Endothelial cell of umbilical vein (primary cell): Measurements from ENCODE around the gene KDM7A. TPM values are rescaled to one million over a fixed set of nuclear protein-coding genes. Genes with fewer than 3 reads are reported as not detected.
"Not testable (repeated sequence)": the region's sequence is repeated elsewhere in the genome, so short reads cannot be mapped to it uniquely, and the experiment has no call there.

Source experiments
- BruUV-seq: library from RNA; stranded (reverse); fragments of 400-500 nt; replicated peaks from 2 replicates; lab custom pipeline; 2021; lab: Mats Ljungman, UMichigan
- CTCF ChIA-PET: fragments of 300-600, 350-600 bp; sonication (Branson Sonifier 250); formaldehyde crosslinking; loops from one replicate; lab custom pipeline; 2021; ENCODE audit warnings: antibody characterized with exemption, inconsistent platforms; lab: Charles Lee
- POLR2A ChIA-PET: fragments of 300-600, 350-600 bp; sonication (Branson Sonifier 250); formaldehyde crosslinking; loops from one replicate; lab custom pipeline; 2021; ENCODE audit warnings: antibody characterized with exemption, inconsistent platforms; lab: Charles Lee
- DNase-seq: peaks from one replicate; pipeline ENCODE4 v3.0.0-alpha.2; 2011; ENCODE audit warnings: low read depth, low spot score
- FAIRE-seq: peaks from 2 replicates; lab custom pipeline; 2011; peaks lifted over from hg19 to GRCh38; lab: Jason Lieb, UNC
- H2AFZ ChIP-seq: 2 replicates; pipeline ENCODE4 v1.6.0; 2012; ENCODE audit warnings: low read depth, low read length, control low read depth, inconsistent platforms
- H3K27ac ChIP-seq: 2 replicates; pipeline ENCODE4 v1.5.1; 2011; ENCODE audit warnings: low read depth, mild to moderate bottlenecking, control low read depth, low read length, moderate library complexity; ENCODE audit not compliant: insufficient read depth
- H3K27me3 ChIP-seq, 2 experiments: 2 replicates each; pipeline versions ENCODE4 v1.6.0 to v1.6.1; 2011; ENCODE audit warnings: low read length in 2 of 2, mixed read lengths in 1 of 2; ENCODE audit not compliant: control insufficient read depth in 2 of 2, insufficient read depth in 2 of 2
- H3K36me3 ChIP-seq, 2 experiments: 2 replicates in 1 of 2; 3 replicates in 1 of 2; pipeline ENCODE4 v1.5.1; 2011; ENCODE audit warnings: low read length in 2 of 2, mild to moderate bottlenecking in 1 of 2, moderate library complexity in 1 of 2; ENCODE audit not compliant: control insufficient read depth in 2 of 2, insufficient read depth in 2 of 2; ENCODE audit errors: extremely low read depth in 1 of 2
- H3K4me1 ChIP-seq: 3 replicates; pipeline ENCODE4 v1.5.1; 2011; ENCODE audit warnings: mild to moderate bottlenecking, low read length; ENCODE audit not compliant: control insufficient read depth, insufficient read depth; ENCODE audit errors: extremely low read depth
- H3K4me2 ChIP-seq: 2 replicates; pipeline ENCODE4 v1.6.1; 2011; ENCODE audit warnings: low read length, control low read depth, mixed read lengths; ENCODE audit not compliant: insufficient read depth
- H3K4me3 ChIP-seq, 3 experiments: fragments of 200-600 bp in 1 of 3; sonication (generic), shearing (Covaris generic) in 1 of 3; replicated peaks in 1 of 3; 2 replicates each; pipeline ENCODE4 v1.5.1; 2011 to 2016; ENCODE audit warnings: control low read depth in 3 of 3, low read length in 3 of 3, mild to moderate bottlenecking in 2 of 3, inconsistent platforms in 1 of 3, low read depth in 1 of 3, moderate library complexity in 1 of 3; ENCODE audit not compliant: insufficient read depth in 1 of 3
- H3K79me2 ChIP-seq: 2 replicates; pipeline ENCODE4 v1.6.0; 2012; ENCODE audit warnings: low read length, inconsistent platforms; ENCODE audit not compliant: control insufficient read depth, insufficient read depth
- H3K9ac ChIP-seq: replicated peaks from 2 replicates; pipeline ENCODE3; 2011; ENCODE audit warnings: low read length, control low read depth; ENCODE audit not compliant: insufficient read depth; ENCODE audit errors: extremely low read depth
- H3K9me1 ChIP-seq: replicated peaks from 3 replicates; pipeline ENCODE4 v1.6.0; 2011; ENCODE audit warnings: mild to moderate bottlenecking, low read length; ENCODE audit not compliant: control insufficient read depth, insufficient read depth; ENCODE audit errors: extremely low read depth
- H3K9me3 ChIP-seq: replicated peaks from 2 replicates; pipeline ENCODE4 v1.5.1; 2012; ENCODE audit warnings: low read length, inconsistent platforms; ENCODE audit not compliant: control insufficient read depth, insufficient read depth
- H4K20me1 ChIP-seq: replicated peaks from 2 replicates; pipeline ENCODE3; 2011; ENCODE audit warnings: mild to moderate bottlenecking, low read length; ENCODE audit not compliant: control insufficient read depth, insufficient read depth; ENCODE audit errors: extremely low read depth
- EZH2 ChIP-seq: IDR thresholded peaks from 2 replicates; pipeline ENCODE4 v1.6.1; 2012; ENCODE audit warnings: borderline replicate concordance, low read depth, mild to moderate bottlenecking, moderate library complexity, low read length, inconsistent platforms; ENCODE audit not compliant: severe bottlenecking
- FOS ChIP-seq: IDR thresholded peaks from 2 replicates; pipeline ENCODE4 v1.6.1; 2011; ENCODE audit warnings: mild to moderate bottlenecking, low read length, moderate library complexity, borderline replicate concordance; ENCODE audit not compliant: insufficient read depth
- GATA2 ChIP-seq: IDR thresholded peaks from 2 replicates; pipeline ENCODE4 v1.7.0; 2011; ENCODE audit warnings: low read depth, mild to moderate bottlenecking, moderate library complexity, mixed read lengths, low read length; ENCODE audit not compliant: insufficient read length, insufficient read depth
- JUN ChIP-seq: IDR thresholded peaks from 2 replicates; pipeline ENCODE4 v1.6.1; 2011; ENCODE audit warnings: borderline replicate concordance, low read depth; ENCODE audit not compliant: insufficient read length, insufficient read depth
- MYC ChIP-seq: IDR thresholded peaks from one replicate; pipeline ENCODE4 v1.6.1; 2011; ENCODE audit warnings: mild to moderate bottlenecking, low read depth, low read length
- POLR2A ChIP-seq: IDR thresholded peaks from 2 replicates; pipeline ENCODE4 v1.6.1; 2012; ENCODE audit warnings: low read depth, mild to moderate bottlenecking, control low read depth, low read length
- POLR2AphosphoS5 ChIP-seq: IDR thresholded peaks from 2 replicates; pipeline ENCODE4 v1.6.1; 2012; ENCODE audit warnings: low read depth, mild to moderate bottlenecking, control low read depth, low read length, moderate library complexity; ENCODE audit not compliant: insufficient read depth
- dilution Hi-C: fragments of 300-500 bp; cut with MboI; formaldehyde crosslinking; loops from one replicate; pipeline ENCODE4 v1.15.0; 2019; ENCODE audit warnings: low sequenced_read_pairs; ENCODE audit not compliant: extremely low pct_ligation_motif_present
- intact Hi-C: fragments of 100-400 bp; cut with micrococcal nuclease; formaldehyde crosslinking; loops from one replicate; pipeline ENCODE4 v1.10.0; 2022
- polyA plus RNA-seq, 4 experiments: library from polyadenylated mRNA; depleted of rRNA in 3 of 4; stranded (reverse) in 3 of 4; unstranded in 1 of 4; fragments of >200 nt; gene quantifications; 2 replicates each; pipeline versions ENCODE4 v1.2.1 to v1.2.3, GENCODE V29; 2011 to 2012; ENCODE audit warnings: missing spikeins in 1 of 4
- total RNA-seq: library from RNA; stranded (reverse); gene quantifications from 2 replicates; pipeline ENCODE4 v1.2.3, GENCODE V29; 2021
- TF ChIP-seq, protein P1 (sequence below): IDR thresholded peaks from 2 replicates; pipeline ENCODE4 v1.6.1; 2011; ENCODE audit not compliant: insufficient read depth, insufficient read length
- TF ChIP-seq, protein P2 (sequence below), 2 donors: IDR thresholded peaks; 1 replicate in 1 of 2; 2 replicates in 1 of 2; pipeline ENCODE4 v1.5.1; 2011; ENCODE audit warnings: low read length in 2 of 2, mild to moderate bottlenecking in 2 of 2, moderate library complexity in 2 of 2, control low read depth in 1 of 2, inconsistent platforms in 1 of 2, low read depth in 1 of 2; ENCODE audit not compliant: insufficient read depth in 1 of 2; ENCODE audit errors: extremely low read depth in 1 of 2

Gene KDM7A
- total and polyA plus RNA-seq, 2 donors (not counting 3 experiments of a cell fraction or from before 2014, with no cell fraction given): 2.4 to 7.3 TPM

DNA sequence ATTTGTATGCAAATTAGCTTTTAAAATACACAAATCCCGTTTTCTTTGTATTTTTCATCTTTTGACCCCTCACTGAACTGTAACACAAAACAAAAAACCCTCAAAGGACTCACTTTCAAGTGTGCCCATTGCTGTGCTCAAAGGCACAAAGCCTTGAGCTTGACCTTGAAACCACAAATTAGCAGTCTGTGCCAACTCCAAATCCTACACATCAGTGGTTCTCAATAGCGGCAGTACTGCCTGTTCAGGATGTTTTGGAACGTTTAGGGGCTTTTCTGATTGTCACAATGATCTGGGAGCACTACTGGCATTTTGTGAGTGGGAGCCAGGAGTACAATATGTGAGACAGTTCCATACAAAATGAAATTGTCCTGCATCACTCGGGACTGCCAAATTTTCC lies 55.5 kb downstream of the KDM7A start:
- no peaks in the 10 kb centered on the region for H3K79me2 ChIP-seq
- H4K20me1 ChIP-seq: no peaks in the 10 kb centered on the region
- intact Hi-C loops (no loop called here), dilution Hi-C loops (no loop called here)
- no peaks in the 10 kb centered on the region for H3K4me1 ChIP-seq
- ChIA-PET POLR2A (no interaction called here), CTCF (no interaction called here)
- H2AFZ ChIP-seq: no peak overlapping the region
- no peak overlapping the region for H3K4me3 ChIP-seq
- H3K27ac ChIP-seq: no peak overlapping the region
- no peaks in the 10 kb centered on the region for H3K9me3 ChIP-seq
- no peak for FAIRE-seq
- H3K27me3 ChIP-seq: no peaks in the 10 kb centered on the region
- H3K4me2 ChIP-seq: no peak overlapping the region
- H3K9ac ChIP-seq: no peak overlapping the region
- peaks cover 3% of the 10 kb centered on the region in 2 experiments for H3K36me3 ChIP-seq
- TF ChIP-seq EZH2: no peak
- no peak for TF ChIP-seq POLR2A
- TF ChIP-seq, protein P1, sequence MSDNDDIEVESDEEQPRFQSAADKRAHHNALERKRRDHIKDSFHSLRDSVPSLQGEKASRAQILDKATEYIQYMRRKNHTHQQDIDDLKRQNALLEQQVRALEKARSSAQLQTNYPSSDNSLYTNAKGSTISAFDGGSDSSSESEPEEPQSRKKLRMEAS: no peak
- TF ChIP-seq POLR2AphosphoS5: no peak
- no peak for TF ChIP-seq GATA2
- TF ChIP-seq FOS: no peak
- TF ChIP-seq, protein P2, sequence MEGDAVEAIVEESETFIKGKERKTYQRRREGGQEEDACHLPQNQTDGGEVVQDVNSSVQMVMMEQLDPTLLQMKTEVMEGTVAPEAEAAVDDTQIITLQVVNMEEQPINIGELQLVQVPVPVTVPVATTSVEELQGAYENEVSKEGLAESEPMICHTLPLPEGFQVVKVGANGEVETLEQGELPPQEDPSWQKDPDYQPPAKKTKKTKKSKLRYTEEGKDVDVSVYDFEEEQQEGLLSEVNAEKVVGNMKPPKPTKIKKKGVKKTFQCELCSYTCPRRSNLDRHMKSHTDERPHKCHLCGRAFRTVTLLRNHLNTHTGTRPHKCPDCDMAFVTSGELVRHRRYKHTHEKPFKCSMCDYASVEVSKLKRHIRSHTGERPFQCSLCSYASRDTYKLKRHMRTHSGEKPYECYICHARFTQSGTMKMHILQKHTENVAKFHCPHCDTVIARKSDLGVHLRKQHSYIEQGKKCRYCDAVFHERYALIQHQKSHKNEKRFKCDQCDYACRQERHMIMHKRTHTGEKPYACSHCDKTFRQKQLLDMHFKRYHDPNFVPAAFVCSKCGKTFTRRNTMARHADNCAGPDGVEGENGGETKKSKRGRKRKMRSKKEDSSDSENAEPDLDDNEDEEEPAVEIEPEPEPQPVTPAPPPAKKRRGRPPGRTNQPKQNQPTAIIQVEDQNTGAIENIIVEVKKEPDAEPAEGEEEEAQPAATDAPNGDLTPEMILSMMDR (IDR thresholded peaks at IDR 0.05; ENCODE audit: extremely low read depth in 1 of 2, insufficient read depth in 1 of 2, low read depth in 1 of 2, low read length in 2 of 2): no peak
- no peak for TF ChIP-seq JUN
- no peak for TF ChIP-seq MYC
- no peak for DNase-seq
- no TSS peak for BruUV-seq
- H3K9me1 ChIP-seq: no peaks in the 10 kb centered on the region

DNA sequence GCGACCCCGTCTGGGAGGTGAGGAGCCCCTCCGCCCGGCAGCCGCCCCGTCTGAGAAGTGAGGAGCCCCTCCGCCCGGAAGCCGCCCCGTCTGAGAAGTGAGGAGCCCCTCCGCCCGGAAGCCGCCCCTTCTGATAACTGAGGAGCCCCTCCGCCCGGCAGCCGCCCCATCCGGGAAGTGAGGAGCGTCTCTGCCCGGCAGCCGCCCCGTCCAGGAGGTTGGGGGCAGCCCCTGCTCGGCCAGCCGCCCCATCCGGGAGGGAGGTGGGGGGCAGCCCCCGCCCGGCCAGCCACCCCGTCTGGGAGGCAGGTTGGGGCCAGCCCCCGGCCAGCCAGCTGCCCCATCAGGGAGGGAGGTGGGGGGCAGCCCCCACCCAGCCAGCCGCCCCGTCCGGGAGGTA lies 62.0 kb downstream of the KDM7A start:
- H3K79me2 ChIP-seq, H3K4me2 ChIP-seq, dilution Hi-C loops, H3K4me3 ChIP-seq, H4K20me1 ChIP-seq, CTCF ChIA-PET, H3K27me3 ChIP-seq, FAIRE-seq, H2AFZ ChIP-seq, H3K4me1 ChIP-seq, H3K9me1 ChIP-seq, DNase-seq, POLR2A ChIA-PET, H3K9ac ChIP-seq, H3K36me3 ChIP-seq, BruUV-seq, H3K9me3 ChIP-seq, H3K27ac ChIP-seq, intact Hi-C loops: not testable (repeated sequence)

DNA sequence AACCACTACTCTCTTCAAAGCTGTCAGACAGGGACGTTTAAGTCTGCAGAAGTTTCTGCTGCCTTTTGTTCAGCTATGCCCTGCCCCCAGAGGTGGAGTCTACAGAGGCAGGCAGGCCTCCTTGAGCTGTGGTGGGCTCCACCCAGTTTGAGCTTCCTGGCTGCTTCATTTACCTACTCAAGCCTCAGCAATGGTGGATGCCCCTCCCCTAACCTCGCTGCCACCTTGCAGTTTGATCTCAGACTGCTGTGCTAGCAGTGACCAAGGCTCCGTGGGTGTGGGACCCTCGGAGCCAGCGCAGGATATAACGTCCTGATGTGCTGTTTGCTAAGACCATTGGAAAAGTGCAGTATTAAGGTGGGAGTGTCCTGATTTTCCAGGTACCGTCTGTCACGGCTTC lies 68.0 kb downstream of the KDM7A start:
- CTCF ChIA-PET, FAIRE-seq, BruUV-seq, H4K20me1 ChIP-seq, H3K4me2 ChIP-seq, H3K27ac ChIP-seq, DNase-seq, H3K79me2 ChIP-seq, H3K4me1 ChIP-seq, H3K4me3 ChIP-seq, H3K27me3 ChIP-seq, H2AFZ ChIP-seq, H3K9ac ChIP-seq, intact Hi-C loops, H3K9me1 ChIP-seq, POLR2A ChIA-PET, dilution Hi-C loops, H3K9me3 ChIP-seq, H3K36me3 ChIP-seq: not testable (repeated sequence)
